Smooth muscle cell (in vitro differentiated cells): ENCODE data around the gene SLC9A5. TPM values are rescaled to one million over a fixed set of nuclear protein-coding genes. Genes with fewer than 3 reads are reported as not detected.
A peak's percentile ranks its signal among the peaks of the same experiment; 100 is the strongest.

ENCODE experiments used
- DNase-seq: peaks from one replicate; lab custom pipeline; 2025; ENCODE audit not compliant: unreplicated experiment; lab: John Stamatoyannopoulos, UW
- H2AFZ ChIP-seq: fragments of 200-600 bp; sonication (generic); 2 replicates; pipeline ENCODE4 v1.6.0; 2016; ENCODE audit warnings: antibody characterized with exemption, low read depth, mild to moderate bottlenecking
- H3F3A ChIP-seq: fragments of 200-600 bp; sonication (generic); 2 replicates; pipeline ENCODE4 v1.6.0; 2017; ENCODE audit warnings: antibody characterized with exemption, low read depth
- H3K27ac ChIP-seq: fragments of 200-600 bp; sonication (generic); 2 replicates; pipeline ENCODE4 v1.5.1; 2016; ENCODE audit warnings: low read depth, mild to moderate bottlenecking
- H3K27me3 ChIP-seq: fragments of 200-600 bp; sonication (generic); 2 replicates; pipeline ENCODE4 v1.6.1; 2016; ENCODE audit warnings: low read depth, mild to moderate bottlenecking
- H3K36me3 ChIP-seq: fragments of 200-600 bp; sonication (generic); 2 replicates; pipeline ENCODE4 v1.5.1; 2016; ENCODE audit warnings: low read depth
- H3K4me1 ChIP-seq: fragments of 200-600 bp; sonication (generic); 2 replicates; pipeline ENCODE4 v1.5.1; 2016; ENCODE audit warnings: low read depth
- H3K4me2 ChIP-seq: fragments of 200-600 bp; sonication (generic); 2 replicates; pipeline ENCODE4 v1.6.0; 2016; ENCODE audit warnings: mild to moderate bottlenecking
- H3K4me3 ChIP-seq: fragments of 200-600 bp; sonication (generic); 2 replicates; pipeline ENCODE4 v1.5.1; 2016; ENCODE audit warnings: mild to moderate bottlenecking
- H3K79me2 ChIP-seq: fragments of 200-600 bp; sonication (generic); 2 replicates; pipeline ENCODE4 v1.6.0; 2016; ENCODE audit warnings: low read depth, mild to moderate bottlenecking
- H3K9ac ChIP-seq: fragments of 200-600 bp; sonication (generic); 2 replicates; pipeline ENCODE4 v1.6.0; 2016; ENCODE audit warnings: low read depth
- H3K9me3 ChIP-seq: fragments of 200-600 bp; sonication (generic); replicated peaks from 2 replicates; pipeline ENCODE4 v1.5.1; 2016; ENCODE audit warnings: low read depth
- H4K20me1 ChIP-seq: fragments of 200-600 bp; sonication (generic); 2 replicates; pipeline ENCODE4 v1.6.0; 2016; ENCODE audit warnings: low read depth
- WGBS: methylation state at CpG from one replicate; pipeline ENCODE4 v1.1.7; 2016; ENCODE audit warnings: low lambda C conversion rate; 5-methylcytosine and 5-hydroxymethylcytosine counted together
- polyA plus RNA-seq: library from polyadenylated mRNA; unstranded; fragments of >200 nt; fragmentation: Nextera tagmentation; extraction: Ambion mirVana; gene quantifications from 2 replicates; pipeline ENCODE4 v1.2.1, GENCODE V29; 2016
- total RNA-seq: library from RNA; depleted of rRNA; stranded (reverse); fragments of >200 nt; gene quantifications from 2 replicates; pipeline ENCODE4 v1.2.3, GENCODE V29; 2014
- TF ChIP-seq, protein P1 (sequence below): fragments of 200-600 bp; sonication (generic); IDR thresholded peaks from 2 replicates; pipeline ENCODE4 v1.5.1; 2017; ENCODE audit warnings: borderline replicate concordance, mild to moderate bottlenecking, antibody characterized with exemption; ENCODE audit not compliant: insufficient read depth, poor library complexity, severe bottlenecking

Gene SLC9A5
- total and polyA plus RNA-seq, 2 experiments from 2014 or later: 2.1 to 9.1 TPM

GRCh38 chr16:67223992-67224391 lies 24.8 kb upstream of the SLC9A5 start:
- H3K4me2 ChIP-seq: no peak overlapping the region
- no peak overlapping the region for H3K4me3 ChIP-seq
- H4K20me1 ChIP-seq: no peaks in the 10 kb centered on the region
- peaks cover 20% of the 10 kb centered on the region for H3K79me2 ChIP-seq
- no peaks in the 10 kb centered on the region for H3K9me3 ChIP-seq
- TF ChIP-seq, protein P1, sequence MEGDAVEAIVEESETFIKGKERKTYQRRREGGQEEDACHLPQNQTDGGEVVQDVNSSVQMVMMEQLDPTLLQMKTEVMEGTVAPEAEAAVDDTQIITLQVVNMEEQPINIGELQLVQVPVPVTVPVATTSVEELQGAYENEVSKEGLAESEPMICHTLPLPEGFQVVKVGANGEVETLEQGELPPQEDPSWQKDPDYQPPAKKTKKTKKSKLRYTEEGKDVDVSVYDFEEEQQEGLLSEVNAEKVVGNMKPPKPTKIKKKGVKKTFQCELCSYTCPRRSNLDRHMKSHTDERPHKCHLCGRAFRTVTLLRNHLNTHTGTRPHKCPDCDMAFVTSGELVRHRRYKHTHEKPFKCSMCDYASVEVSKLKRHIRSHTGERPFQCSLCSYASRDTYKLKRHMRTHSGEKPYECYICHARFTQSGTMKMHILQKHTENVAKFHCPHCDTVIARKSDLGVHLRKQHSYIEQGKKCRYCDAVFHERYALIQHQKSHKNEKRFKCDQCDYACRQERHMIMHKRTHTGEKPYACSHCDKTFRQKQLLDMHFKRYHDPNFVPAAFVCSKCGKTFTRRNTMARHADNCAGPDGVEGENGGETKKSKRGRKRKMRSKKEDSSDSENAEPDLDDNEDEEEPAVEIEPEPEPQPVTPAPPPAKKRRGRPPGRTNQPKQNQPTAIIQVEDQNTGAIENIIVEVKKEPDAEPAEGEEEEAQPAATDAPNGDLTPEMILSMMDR: no peak
- H3K4me1 ChIP-seq: peaks cover 10% of the 10 kb centered on the region
- no peak overlapping the region for H3K27ac ChIP-seq
- no peaks in the 10 kb centered on the region for H3K27me3 ChIP-seq
- no peaks in the 10 kb centered on the region for H3K36me3 ChIP-seq
- no peak overlapping the region for H3K9ac ChIP-seq
- no peak overlapping the region for H2AFZ ChIP-seq
- WGBS: 73% methylated on average over 3 of the region's 3 CpGs
- no peaks in the 10 kb centered on the region for H3F3A ChIP-seq
- no peak for DNase-seq

DNA sequence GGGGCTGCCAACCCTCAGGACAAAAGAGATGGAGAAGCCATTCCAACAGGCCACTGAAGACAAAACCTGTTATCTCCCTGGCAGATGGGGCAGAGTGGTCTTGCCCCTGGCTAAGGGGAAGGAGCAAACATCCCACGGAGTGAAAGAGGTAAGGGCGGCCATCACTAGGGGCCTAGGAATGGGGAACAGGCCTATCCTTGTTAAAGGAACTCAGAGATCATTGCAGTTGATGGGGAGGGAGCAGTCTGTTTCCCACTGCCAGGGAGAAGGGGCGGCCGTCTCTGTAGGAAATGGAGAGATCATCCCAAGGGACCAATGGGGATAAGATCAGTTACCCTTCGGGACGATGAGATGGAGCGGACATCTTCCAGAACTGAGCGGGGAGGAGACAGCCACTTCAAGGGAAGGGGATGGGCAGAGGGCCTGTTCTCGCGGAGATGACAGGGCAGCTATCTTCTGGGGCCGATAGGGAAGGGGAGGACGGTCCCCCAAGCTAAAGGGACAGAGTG lies 22.4 kb upstream of the SLC9A5 start:
- Histone ChIP-seq H3K9ac (peak overlapping the region; percentile 63), H3K79me2 (peaks cover 21% of the 10 kb centered on the region), H3K9me3 (no peaks in the 10 kb centered on the region), H3K36me3 (no peaks in the 10 kb centered on the region), H3K27ac (no peak overlapping the region), H4K20me1 (no peaks in the 10 kb centered on the region), H3K27me3 (no peaks in the 10 kb centered on the region), H2AFZ (peak overlapping the region; percentile 78), H3K4me3 (peak overlapping the region; percentile 80), H3F3A (no peaks in the 10 kb centered on the region), H3K4me2 (peak overlapping the region; percentile 97), H3K4me1 (peaks cover 10% of the 10 kb centered on the region)
- no peak for DNase-seq
- 13% methylated on average over 12 of the region's 12 CpGs for whole genome bisulfite sequencing
- TF ChIP-seq, protein P1: no peak

GRCh38 chr16:67226804-67227566 lies 21.8 kb upstream of the SLC9A5 start, which contains the start of gene TMEM208:
Gene TMEM208 (plus strand): TSS chr16:67227130. CDS start chr16:67227219, 89 bp downstream.
- 1% methylated on average over 46 of the region's 46 CpGs for WGBS
- Histone ChIP-seq H3K36me3 (no peaks in the 10 kb centered on the region), H3K4me1 (peaks cover 10% of the 10 kb centered on the region), H3F3A (no peaks in the 10 kb centered on the region), H3K27me3 (no peaks in the 10 kb centered on the region), H3K4me3 (peak within 1 kb of the TSS; percentile 80), H4K20me1 (no peaks in the 10 kb centered on the region), H3K9ac (peak within 1 kb of the TSS; percentile 92), H3K79me2 (peaks cover 21% of the 10 kb centered on the region), H3K27ac (peak within 1 kb of the TSS; percentile 60), H3K9me3 (no peaks in the 10 kb centered on the region), H3K4me2 (peak within 1 kb of the TSS; percentile 97), H2AFZ (peak within 1 kb of the TSS; percentile 78)
- DNase-seq: peak; percentile 90
- TF ChIP-seq, protein P1: no peak
